DMS114 treated with DMSO at 0.1 percent for 48 hours (cell line): Measurements from ENCODE around the gene LARP4B.

ENCODE experiments used
- DNase-seq: peaks from one replicate; lab custom pipeline; 2025; ENCODE audit not compliant: unreplicated experiment; lab: John Stamatoyannopoulos, UW

Gene LARP4B

DNA sequence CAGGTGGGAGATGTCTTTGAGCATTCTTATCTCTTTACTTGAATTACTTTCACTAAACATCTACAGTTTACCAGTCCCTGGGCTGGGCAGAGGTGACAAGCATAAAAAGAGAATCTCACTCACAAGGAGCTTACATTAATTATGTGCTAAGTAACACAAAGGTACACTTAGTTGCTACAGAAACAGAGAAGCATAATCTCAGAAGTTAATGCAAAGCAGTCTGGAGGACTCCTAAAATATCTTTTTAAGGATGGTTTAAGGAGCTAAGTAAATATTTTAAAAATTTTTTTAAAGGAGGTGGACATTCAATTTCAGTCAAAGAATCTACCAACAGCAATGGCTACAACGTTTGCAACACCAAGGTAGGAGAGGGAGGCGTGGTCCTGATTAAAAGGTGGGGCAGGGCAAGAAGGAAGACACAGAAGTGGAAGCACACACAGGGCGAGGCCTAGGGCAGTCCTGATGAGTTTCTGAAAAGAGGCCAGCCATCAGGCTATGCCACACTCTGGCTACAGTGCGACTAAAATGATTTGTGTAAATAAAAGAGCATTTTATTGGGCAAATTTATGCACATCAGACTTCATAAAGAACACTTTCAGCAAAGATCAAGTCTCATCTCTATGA, 5.3 kb downstream of the LARP4B start:
- no peak for DNase-seq

DNA sequence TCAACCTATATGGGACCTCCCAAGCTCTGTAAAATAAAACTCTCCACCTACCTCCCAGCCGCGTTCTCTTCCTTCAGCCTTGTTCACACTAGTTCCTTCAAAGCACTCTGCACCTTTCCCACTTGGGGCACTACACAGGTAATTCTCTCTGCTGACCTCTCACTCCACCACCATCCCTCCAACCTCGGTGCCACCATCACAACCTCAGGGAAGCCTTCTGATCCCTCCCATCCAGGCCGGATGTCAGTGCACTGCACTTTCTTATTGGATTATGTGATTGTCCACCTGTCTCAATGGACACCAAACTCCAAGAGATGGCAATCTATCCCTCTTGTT, 7.0 kb downstream of the LARP4B start:
- no peak for DNase-seq

DNA sequence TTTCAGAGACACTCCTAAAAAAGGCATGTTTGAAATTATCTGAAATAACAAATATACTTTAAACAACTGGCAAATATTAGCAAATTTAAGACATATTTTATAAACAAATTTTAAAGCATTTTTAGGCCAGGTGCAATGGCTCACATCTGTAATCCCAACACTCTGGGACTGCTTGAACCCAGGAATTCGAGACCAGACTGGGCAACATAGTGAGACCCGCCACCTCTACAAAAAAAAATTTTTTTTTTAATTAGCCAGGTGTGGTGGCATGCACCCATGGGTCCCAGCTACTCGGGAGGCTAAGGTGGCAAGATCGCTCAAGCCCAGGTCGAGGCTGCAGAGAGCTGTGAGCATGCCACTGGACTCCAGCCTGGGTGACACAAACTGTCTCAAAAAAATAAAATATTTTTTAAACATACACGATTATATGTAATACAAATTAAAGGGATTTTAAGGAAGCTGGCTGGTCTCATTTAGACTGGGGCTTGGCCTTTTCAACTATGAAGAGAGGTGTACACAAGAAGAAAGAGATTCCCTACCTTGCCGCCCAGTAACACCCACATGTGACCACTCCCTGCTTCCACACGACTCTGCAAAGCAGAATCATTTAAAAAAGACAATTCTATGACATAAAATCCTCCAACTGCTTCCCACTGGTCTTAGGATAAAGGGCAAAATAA, 7.5 kb downstream of the LARP4B start:
- no peak for DNase-seq

DNA sequence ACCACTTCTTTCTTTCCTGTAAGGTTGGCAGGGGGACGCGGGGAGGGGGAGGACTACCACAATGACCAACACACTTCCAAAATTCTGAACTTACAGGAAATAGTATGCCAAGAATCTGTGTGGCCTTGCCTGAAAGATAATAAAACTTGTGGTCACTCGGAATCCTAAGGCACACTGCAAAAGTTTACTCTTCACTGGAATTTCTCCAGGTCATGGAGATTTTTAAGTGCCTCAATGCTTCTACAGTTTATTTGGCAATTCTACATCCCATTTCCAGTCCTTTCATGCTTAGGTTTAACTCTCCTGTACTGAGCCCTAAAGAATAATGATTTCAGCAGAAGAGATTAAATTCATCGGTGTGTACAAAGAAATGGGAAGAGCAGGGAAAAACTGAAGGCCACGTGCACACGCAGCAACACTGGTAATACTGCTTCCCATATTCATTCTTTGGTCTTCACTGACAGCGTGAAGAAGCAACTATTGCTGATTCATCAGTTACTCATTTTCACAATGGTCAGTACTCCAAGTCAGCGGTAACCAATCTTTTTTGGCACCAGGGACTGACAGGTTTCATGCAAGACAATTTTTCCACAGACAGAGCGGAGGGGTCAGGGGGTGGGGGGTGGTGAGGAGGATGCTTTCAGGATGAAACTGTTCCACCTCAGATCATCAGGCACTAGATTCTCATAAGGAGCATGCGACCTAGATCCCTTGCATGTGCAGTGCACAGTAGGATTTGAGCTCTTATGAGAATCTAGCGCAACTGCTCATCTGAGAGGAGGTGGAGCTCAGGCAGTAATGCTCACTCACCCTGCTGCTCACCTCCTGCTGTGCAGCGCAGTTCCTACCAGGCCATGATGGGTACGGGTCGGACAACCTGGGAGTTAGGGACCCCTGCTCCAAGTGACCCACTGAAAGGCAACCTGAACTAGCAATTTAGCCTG, 9.8 kb downstream of the LARP4B start:
- DNase-seq, result no peak

DNA sequence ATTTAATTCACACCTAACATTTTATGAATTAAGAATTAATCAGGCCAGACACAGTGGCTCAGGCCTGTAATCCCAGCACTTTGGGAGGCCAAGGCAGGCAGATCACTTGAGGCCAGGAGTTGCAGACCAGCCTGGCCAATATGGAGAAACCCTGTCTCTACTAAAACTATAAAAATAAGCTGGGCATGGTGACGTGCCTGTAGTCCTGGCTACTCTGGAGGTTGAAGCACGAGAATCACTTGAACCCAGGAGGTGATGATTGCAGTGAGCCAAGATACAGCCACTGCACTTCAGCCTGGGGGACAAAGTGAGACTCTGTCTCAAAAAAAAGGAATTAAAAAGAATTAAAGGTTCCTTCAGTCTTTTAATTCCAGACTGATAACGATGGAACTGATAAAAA, 11.1 kb downstream of the LARP4B start:
- DNase-seq, result no peak

DNA sequence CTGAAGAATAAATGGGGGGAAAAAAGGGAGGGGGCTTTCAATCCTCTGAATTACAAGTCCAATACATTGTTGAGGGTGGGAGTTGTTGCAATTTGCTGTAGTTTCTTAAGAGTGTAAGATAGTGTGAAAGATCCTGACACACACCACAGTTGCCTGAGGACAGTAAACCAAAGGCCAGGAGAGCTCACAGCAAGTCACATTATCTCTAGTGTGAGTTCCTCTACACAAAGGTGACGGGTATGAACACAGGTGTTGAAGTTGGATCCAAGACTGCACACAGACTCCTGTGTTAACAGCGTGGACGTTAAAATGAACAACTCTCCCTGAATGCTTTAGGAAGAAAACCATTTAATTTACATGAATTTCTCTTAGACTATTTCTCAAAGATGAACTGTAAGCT, 12.0 kb downstream of the LARP4B start:
- DNase-seq, result no peak

DNA sequence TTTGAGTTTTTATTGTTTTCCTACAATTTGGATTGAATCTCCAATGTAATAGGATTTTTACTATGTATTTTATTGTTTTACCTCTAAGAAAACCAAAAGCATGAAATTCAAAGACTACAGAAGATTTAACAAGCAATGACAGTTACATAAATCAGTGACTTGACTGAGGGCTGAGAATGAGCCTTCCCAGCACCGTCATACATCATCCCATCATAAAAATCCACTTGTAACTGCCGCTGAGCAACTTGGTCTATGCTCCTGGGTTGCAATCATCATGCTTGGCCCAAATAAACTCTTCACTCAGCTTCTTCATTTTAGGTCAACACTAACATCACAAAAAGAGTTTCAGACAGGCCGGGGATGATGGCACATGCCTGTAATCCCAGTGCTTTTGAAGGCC, 13.5 kb downstream of the LARP4B start:
- no peak for DNase-seq

DNA sequence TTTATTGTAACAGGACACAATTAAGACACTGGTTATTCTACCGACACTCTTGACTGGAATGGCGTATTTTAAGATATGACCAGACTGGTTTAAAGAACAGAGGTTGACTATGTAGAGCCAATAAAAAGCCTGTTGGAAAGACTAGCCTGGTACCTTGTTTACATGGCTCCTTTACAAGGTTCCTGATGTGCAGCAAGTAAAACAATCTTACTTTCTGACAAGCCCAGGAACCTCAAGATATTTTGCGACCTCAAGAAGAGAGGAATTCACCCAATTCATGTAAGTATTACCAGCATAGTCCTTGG, 14.1 kb downstream of the LARP4B start:
- no peak for DNase-seq

DNA sequence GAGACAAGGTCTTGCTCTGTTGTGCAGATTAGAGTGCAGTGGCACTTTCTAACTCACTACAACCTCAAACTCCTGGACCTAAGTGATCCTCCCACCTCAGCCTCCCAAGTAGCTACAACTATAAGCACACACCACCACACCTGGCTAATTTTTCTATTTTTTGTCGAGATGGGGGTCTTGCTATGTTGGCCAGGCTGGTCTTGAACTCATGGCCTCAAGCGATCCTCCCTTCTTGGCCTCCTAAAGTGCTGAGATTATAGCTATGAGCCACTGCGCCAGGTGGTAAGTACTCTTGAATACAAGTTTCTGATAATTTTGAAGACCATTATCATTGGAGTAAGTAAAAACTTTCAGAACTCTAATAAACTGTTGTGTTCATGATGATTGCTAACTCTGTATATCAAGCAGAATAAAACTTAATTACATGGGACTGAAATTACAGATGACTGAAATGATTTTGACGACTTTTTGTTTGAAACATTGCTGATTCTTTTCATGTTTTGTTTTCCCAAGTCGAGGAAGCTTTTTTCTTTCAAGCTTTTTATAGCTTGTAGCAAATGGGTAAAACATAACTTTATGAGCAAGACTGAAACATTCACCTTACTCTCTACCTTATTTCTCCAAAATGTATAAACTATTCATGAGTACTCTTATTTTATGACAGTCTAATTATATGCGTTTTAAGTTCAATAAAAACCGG, 14.6 kb downstream of the LARP4B start:
- no peak for DNase-seq

DNA sequence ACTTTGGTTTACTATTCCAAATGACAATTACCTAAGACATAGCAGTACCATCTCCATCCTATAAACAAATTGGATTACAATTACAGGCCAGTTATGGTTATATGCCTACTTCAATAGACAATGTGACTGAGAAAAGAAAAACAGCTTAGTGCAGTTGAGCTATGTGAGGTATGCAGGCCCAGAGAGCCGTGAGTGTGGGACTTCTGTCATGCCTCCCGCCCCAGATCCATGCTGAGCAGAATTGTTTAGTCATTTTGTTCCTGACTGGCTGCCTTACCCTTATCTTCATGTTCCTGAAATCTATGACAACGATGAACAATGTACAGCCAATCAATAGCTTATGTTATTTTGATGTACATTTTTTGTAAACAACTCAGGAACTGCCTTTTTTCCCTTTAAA, 21.7 kb downstream of the LARP4B start:
- no peak for DNase-seq

DNA sequence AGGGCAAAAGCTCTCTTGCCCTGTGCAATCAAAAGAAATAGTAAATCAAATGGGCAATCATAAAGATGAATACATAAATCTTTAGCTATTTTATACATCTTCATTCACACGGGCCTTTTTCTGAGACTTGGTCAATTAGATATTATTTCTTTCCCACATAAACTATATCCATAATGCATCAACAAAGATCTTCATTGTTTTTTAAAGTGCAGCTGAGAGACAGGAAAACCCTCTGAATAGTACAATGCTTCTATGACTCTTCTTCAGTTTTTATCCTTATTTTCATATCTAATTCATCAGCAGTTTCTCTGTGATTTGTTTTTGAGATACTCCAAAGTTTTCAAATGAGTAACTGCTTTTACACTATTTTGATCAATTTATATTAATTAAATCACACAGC, 25.5 kb downstream of the LARP4B start:
- no peak for DNase-seq

DNA sequence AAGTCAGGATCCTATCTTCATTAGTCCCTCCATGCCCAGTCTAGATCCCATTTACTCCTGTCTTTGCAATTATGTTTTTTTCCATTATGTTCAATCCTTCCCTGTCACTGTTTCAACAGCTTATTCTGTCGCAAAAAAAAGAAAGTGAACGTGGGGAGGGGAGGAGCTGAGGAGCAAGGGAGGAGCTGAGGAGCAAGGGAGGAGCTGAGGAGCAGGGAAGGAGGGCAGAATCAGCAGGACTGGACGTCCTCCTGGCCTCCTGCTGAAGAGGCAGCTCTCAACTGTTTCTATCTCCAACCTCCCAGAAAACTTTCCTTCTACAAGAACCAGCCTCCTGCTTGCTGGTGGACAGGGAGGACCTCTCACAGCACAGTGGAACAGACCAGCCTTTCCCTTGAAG, 26.0 kb downstream of the LARP4B start:
- DNase-seq, result no peak

DNA sequence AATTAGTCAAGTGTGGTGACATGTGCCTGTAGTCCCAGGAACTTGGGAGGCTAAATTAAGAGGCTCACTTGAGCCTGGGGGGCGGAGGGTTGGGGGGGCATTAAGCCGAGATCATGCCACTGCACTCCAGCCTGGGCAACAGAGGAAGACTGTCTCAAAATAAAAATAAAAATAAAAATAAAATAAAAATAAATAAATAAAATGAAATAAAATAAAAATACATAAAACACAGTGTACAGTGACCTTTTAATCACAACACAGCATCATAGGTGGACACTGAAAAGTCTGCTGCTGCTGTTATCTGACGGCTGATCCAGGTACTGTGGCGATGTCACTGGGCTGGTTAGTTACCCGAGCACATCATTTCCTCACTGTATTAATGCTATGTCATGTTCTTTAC, 27.1 kb downstream of the LARP4B start:
- no peak for DNase-seq

DNA sequence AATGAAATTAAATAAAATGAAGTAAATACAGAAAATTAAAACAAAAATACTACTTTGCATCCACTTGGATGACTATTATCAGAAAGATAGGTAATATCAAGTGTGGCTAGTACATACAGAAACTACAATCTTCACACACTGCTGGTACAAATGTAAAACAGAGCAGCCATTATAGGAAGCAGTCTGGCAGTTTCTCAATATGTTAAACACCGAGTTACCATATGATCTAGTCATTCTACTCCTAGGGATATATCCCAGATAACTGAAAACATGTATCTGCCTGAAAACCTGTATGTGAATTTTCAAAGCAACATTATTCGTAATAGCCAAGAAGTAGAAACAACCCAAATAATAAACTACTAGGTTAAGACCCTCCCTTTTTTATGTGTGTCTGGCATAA, 33.4 kb downstream of the LARP4B start:
- DNase-seq, result no peak

DNA sequence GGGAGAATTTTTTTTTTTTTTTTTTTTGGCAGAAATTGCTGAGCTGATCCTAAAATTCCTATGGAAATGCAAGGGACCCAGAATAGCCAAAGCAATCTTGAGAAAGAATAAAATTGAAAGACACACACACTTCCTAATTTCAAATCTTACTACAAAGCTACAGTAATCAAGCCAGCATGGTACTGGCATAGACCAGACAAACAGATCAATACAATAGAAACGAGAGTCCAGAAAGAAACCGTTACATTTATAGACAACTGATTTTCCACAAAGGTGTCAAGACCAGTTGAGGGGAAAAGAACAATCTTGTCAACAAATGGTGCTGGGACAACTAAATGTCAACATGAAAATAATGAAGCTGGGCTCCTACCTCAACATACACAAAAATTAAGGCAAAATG, 34.5 kb downstream of the LARP4B start:
- DNase-seq, result no peak

DNA sequence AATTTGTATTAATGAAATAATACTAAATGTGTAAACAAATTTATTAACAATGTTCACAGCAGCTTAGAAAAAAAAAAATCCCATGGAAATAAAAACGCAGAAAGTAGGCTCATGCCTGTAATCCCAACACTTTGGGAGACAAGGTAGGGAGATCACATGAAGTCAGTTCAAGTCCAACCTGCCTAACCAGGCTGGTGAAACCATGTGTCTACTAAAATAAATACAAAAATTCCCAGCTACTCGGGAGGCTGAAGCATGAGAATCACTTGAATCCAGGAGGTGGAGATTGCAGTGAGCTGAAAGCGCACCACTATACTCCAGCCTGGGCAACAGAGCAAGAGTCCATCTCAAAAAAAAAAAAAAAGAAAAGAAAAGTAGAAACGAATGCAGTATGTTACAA, 36.2 kb downstream of the LARP4B start:
- DNase-seq, result no peak

DNA sequence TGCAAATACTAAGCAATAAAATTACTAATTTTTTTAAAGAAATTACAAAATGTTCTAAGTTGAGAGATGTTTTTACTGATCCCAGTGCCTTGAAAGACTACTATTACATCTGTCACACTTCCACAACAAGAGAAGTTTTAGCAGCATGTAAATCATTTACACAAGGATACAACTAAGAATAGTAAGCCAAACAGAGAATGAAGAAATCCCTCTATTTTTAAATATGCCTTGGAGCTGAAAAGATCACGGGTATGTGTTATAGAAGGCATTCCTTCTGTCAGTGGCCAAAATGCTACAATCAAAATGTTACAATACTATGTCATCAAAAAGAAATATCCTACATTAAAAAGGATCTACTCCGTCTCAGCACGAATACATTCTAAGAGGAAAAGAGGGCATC, 52.6 kb downstream of the LARP4B start:
- no peak for DNase-seq

DNA sequence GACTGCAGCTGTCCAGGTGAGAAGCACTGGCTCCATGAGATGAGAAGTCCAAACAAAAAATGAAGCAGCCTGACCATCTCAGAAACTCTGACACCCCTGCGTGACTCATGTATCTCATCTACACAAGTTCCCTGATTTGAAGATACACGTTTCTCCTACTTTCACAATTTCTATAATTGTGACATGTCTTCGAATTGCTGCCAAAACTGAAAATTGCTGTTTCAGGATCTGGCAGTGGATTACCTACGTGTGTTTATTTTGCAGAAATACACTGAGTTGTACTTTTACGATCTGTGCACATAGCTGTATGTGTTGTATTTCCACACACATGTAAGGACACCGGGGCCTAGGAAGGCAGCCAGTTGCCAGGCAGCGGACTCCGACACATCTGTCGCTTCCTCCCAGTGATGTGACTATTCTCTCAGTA, 53.2 kb downstream of the LARP4B start:
- no peak for DNase-seq

DNA sequence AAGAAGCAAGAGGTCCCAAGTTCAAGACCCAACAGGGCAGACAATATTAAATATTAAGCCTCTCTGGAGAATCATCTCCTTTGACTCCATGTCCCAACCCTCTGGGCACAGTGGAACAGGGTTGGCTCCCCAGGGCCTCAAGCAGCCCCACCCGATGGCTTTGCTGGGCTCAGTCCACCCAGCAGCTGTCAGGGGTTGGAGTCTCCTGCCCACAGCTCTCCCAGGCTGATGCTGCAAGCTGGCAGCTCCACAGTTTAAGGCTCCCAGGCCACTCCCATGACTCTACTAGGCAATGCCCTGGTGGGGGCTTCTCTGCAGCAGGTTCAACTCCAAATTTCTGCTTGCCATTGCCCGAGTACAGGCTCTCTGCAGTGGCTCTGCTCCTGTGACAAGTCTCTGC, 55.1 kb downstream of the LARP4B start:
- DNase-seq, result no peak

DNA sequence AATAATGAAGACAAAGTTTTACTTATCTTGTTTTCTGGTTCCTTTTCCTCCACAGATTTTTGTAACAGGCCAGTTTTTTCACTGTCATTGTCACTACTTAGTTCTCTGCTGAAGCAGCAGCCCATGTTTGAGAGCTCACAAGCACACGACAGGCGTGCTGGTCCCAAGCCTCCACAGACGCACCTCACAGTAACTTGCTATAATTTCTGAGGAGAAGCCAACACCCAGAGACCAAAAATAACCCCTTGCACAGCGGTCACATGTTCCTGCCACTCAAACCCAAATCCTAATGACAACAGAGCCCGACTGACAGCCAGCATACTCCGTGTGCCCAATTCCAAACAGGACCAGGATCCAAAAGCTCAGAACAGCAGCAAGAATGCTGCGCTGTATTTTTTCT, 58.5 kb downstream of the LARP4B start:
- DNase-seq, result no peak

DNA sequence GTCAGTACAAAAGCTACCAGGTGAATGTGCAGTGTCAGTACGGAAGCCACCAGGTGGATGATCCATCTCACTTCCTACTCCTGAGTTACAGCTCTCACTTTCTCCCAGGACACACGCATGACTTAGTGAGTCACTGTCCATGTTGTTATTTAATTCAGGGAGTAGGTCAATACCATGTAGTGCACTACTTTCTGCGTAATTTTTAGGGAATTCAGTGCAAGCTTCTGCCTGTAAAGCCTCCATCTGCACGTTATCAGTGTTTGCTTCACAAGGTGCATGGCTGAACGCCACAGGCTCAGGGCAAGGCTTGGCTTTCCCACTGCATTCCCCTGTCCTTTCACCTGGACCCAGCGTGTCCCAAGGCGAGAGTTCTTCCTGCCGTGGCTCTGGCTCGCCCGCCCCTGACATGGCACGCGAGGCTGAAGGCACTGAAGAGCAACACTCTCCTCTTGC, 59.5 kb downstream of the LARP4B start:
- no peak for DNase-seq
